Activated CD4-positive, alpha-beta T cell treated with anti-CD3 and anti-CD28 coated beads for 36 hours (primary cell): ENCODE results near the gene LAMA2. TPM values are rescaled to one million over a fixed set of nuclear protein-coding genes. Genes with fewer than 3 reads are reported as not detected.

Source experiments
- ATAC-seq: fragments of 200-7000 bp; cut with Tn5 transposase; one replicate; pipeline ENCODE4 v1.10.0; 2021; ENCODE audit warnings: mild to moderate bottlenecking, moderate library complexity
- CTCF ChIA-PET: fragments of 350-600 bp; sonication (Branson Sonifier 250); formaldehyde crosslinking; loops from one replicate; lab custom pipeline; 2021; ENCODE audit warnings: antibody characterized with exemption; lab: Charles Lee
- POLR2A ChIA-PET: fragments of 350-600 bp; sonication (Branson Sonifier 250); formaldehyde crosslinking; loops from one replicate; lab custom pipeline; 2021; ENCODE audit warnings: antibody characterized with exemption, inconsistent platforms; lab: Charles Lee
- DNase-seq: peaks from one replicate; pipeline ENCODE4 v3.0.0-alpha.2; 2020
- H3K27ac Mint-ChIP-seq: one replicate; pipeline ENCODE4 v1.8.0; 2021; ENCODE audit warnings: mixed read lengths
- H3K27me3 Mint-ChIP-seq: one replicate; pipeline ENCODE4 v1.8.0; 2021; ENCODE audit warnings: mixed read lengths
- H3K36me3 Mint-ChIP-seq: one replicate; pipeline ENCODE4 v1.8.0; 2021; ENCODE audit warnings: low read depth, mixed read lengths
- H3K4me1 Mint-ChIP-seq: one replicate; pipeline ENCODE4 v1.8.0; 2021; ENCODE audit warnings: mixed read lengths
- H3K4me3 Mint-ChIP-seq: one replicate; pipeline ENCODE4 v1.8.0; 2021; ENCODE audit warnings: mild to moderate bottlenecking, moderate library complexity, mixed read lengths
- H3K9me3 Mint-ChIP-seq: one replicate; pipeline ENCODE4 v1.8.0; 2021; ENCODE audit warnings: low read depth, mixed read lengths
- intact Hi-C, 2 experiments: fragments of 100-400 bp; cut with DNase I in 1 of 2; cut with micrococcal nuclease in 1 of 2; formaldehyde crosslinking; loops; one replicate each; pipeline versions ENCODE4 v1.14.2 to v1.15.1; 2022 to 2024; cut with DNase I, micrococcal nuclease
- total RNA-seq, 2 experiments: library from RNA; stranded (reverse); gene quantifications; one replicate each; pipeline ENCODE4 v1.2.3, GENCODE V29; 2021

The LAMA2 gene
- total RNA-seq, 2 experiments from 2014 or later, result 0.65 to 0.80 TPM

- H3K4me1 Mint-ChIP-seq, result no peaks in the 10 kb centered on the region
- DNase-seq (no peak), ATAC-seq (no peak)
- POLR2A ChIA-PET, result no interaction called here
- H3K27ac Mint-ChIP-seq, result no peak overlapping the region
- H3K9me3 Mint-ChIP-seq, result no peaks in the 10 kb centered on the region
- CTCF ChIA-PET, result interaction anchor here (1.1 kb wide), 1 partner anchor 32 kb away, joined by 3 read pairs; no protein-coding TSS in a partner anchor
- H3K36me3 Mint-ChIP-seq, result no peaks in the 10 kb centered on the region
- no peaks in the 10 kb centered on the region for H3K27me3 Mint-ChIP-seq
- no peak overlapping the region for H3K4me3 Mint-ChIP-seq
- intact Hi-C loops, result no loop called here
Observed at GRCh38 chr6:129402244-129402643, 519.3 kb downstream of the LAMA2 start.

- H3K36me3 Mint-ChIP-seq, result no peaks in the 10 kb centered on the region
- H3K9me3 Mint-ChIP-seq, result no peaks in the 10 kb centered on the region
- ATAC-seq, result no peak
- ChIA-PET CTCF (no interaction called here), POLR2A (no interaction called here)
- H3K27ac Mint-ChIP-seq, result no peak overlapping the region
- intact Hi-C loops, result no loop called here
- no peak overlapping the region for H3K4me3 Mint-ChIP-seq
- no peaks in the 10 kb centered on the region for H3K27me3 Mint-ChIP-seq
- H3K4me1 Mint-ChIP-seq, result no peaks in the 10 kb centered on the region
- no peak for DNase-seq
Observed at GRCh38 chr6:129411092-129411491, 528.2 kb downstream of the LAMA2 start.

GRCh38 chr6:129416337-129416990, 533.5 kb downstream of the LAMA2 start:
- ATAC-seq, result no peak
- no peak for DNase-seq
- no peaks in the 10 kb centered on the region for H3K4me1 Mint-ChIP-seq
- intact Hi-C loops, result no loop called here
- ChIA-PET POLR2A (no interaction called here), CTCF (interaction anchor here (0.5 kb wide), 1 partner anchor 180 kb away, joined by 3 read pairs; no protein-coding TSS in a partner anchor)
- H3K27ac Mint-ChIP-seq, result no peak overlapping the region
- H3K9me3 Mint-ChIP-seq, result no peaks in the 10 kb centered on the region
- H3K27me3 Mint-ChIP-seq, result no peaks in the 10 kb centered on the region
- H3K36me3 Mint-ChIP-seq, result no peaks in the 10 kb centered on the region
- H3K4me3 Mint-ChIP-seq, result no peak overlapping the region

GRCh38 chr6:129417416-129418086, 534.6 kb downstream of the LAMA2 start:
- ATAC-seq, result no peak
- Mint-ChIP-seq H3K27me3 (no peaks in the 10 kb centered on the region), H3K36me3 (no peaks in the 10 kb centered on the region), H3K27ac (no peak overlapping the region), H3K9me3 (no peaks in the 10 kb centered on the region), H3K4me3 (no peak overlapping the region), H3K4me1 (no peaks in the 10 kb centered on the region)
- no peak for DNase-seq
- CTCF ChIA-PET, result no interaction called here
- intact Hi-C loops, result no loop called here
- POLR2A ChIA-PET, result no interaction called here

- Mint-ChIP-seq H3K27me3 (no peaks in the 10 kb centered on the region), H3K4me3 (no peak overlapping the region), H3K9me3 (no peaks in the 10 kb centered on the region), H3K36me3 (no peaks in the 10 kb centered on the region), H3K4me1 (no peaks in the 10 kb centered on the region), H3K27ac (no peak overlapping the region)
- ChIA-PET CTCF (no interaction called here), POLR2A (no interaction called here)
- ATAC-seq, result peak; percentile 30
- intact Hi-C loops, result no loop called here
- DNase-seq, result no peak
Observed at GRCh38 chr6:129419324-129419723, 536.4 kb downstream of the LAMA2 start.

GRCh38 chr6:129426343-129426742, 543.4 kb downstream of the LAMA2 start:
- no peak for ATAC-seq
- H3K27me3 Mint-ChIP-seq, result no peaks in the 10 kb centered on the region
- H3K4me3 Mint-ChIP-seq, result no peak overlapping the region
- CTCF ChIA-PET, result no interaction called here
- no peak for DNase-seq
- no peaks in the 10 kb centered on the region for H3K9me3 Mint-ChIP-seq
- intact Hi-C loops, result no loop called here
- no peak overlapping the region for H3K27ac Mint-ChIP-seq
- no peaks in the 10 kb centered on the region for H3K36me3 Mint-ChIP-seq
- POLR2A ChIA-PET, result no interaction called here
- H3K4me1 Mint-ChIP-seq, result no peaks in the 10 kb centered on the region

GRCh38 chr6:129429956-129430355, 547.0 kb downstream of the LAMA2 start:
- ChIA-PET POLR2A (no interaction called here), CTCF (no interaction called here)
- Mint-ChIP-seq H3K27me3 (no peaks in the 10 kb centered on the region), H3K27ac (no peak overlapping the region), H3K36me3 (no peaks in the 10 kb centered on the region), H3K4me1 (no peaks in the 10 kb centered on the region), H3K9me3 (no peaks in the 10 kb centered on the region), H3K4me3 (no peak overlapping the region)
- DNase-seq (no peak), ATAC-seq (no peak)
- intact Hi-C loops, result no loop called here

GRCh38 chr6:129432738-129433137, 549.8 kb downstream of the LAMA2 start:
- no peaks in the 10 kb centered on the region for H3K36me3 Mint-ChIP-seq
- DNase-seq (no peak), ATAC-seq (peak; percentile 42)
- POLR2A ChIA-PET, result no interaction called here
- no peaks in the 10 kb centered on the region for H3K27me3 Mint-ChIP-seq
- intact Hi-C loops, result no loop called here
- no peak overlapping the region for H3K27ac Mint-ChIP-seq
- H3K4me1 Mint-ChIP-seq, result no peaks in the 10 kb centered on the region
- H3K9me3 Mint-ChIP-seq, result no peaks in the 10 kb centered on the region
- no peak overlapping the region for H3K4me3 Mint-ChIP-seq
- CTCF ChIA-PET, result interaction anchor here (1.1 kb wide), 1 partner anchor 34 kb away, joined by 3 read pairs; no protein-coding TSS in a partner anchor

- Mint-ChIP-seq H3K27ac (no peak overlapping the region), H3K9me3 (no peaks in the 10 kb centered on the region), H3K36me3 (no peaks in the 10 kb centered on the region), H3K27me3 (no peaks in the 10 kb centered on the region), H3K4me3 (no peak overlapping the region), H3K4me1 (no peaks in the 10 kb centered on the region)
- ChIA-PET POLR2A (no interaction called here), CTCF (interaction anchor here (0.9 kb wide), 1 partner anchor 64 kb away, joined by 3 read pairs; no protein-coding TSS in a partner anchor)
- DNase-seq, result no peak
- ATAC-seq, result no peak
- intact Hi-C loops, result no loop called here
Observed at GRCh38 chr6:129434091-129434490, 551.2 kb downstream of the LAMA2 start.

- Mint-ChIP-seq H3K4me3 (no peak overlapping the region), H3K9me3 (no peaks in the 10 kb centered on the region)
- POLR2A ChIA-PET, result no interaction called here
Observed at GRCh38 chr6:129440691-129441090, 557.8 kb downstream of the LAMA2 start.

GRCh38 chr6:129444683-129445082, 561.7 kb downstream of the LAMA2 start:
- no peak for DNase-seq
- intact Hi-C loops, result loop anchor here in 1 of 2 experiments (10.0 kb wide), 1 partner anchor 1960 kb away; no protein-coding TSS in a partner anchor
- no peaks in the 10 kb centered on the region for H3K27me3 Mint-ChIP-seq

More at GRCh38 chr6:129440691-129441090, 557.8 kb downstream of the LAMA2 start:
- CTCF ChIA-PET, result interaction anchor here (0.7 kb wide), 2 partner anchors 108 to 279 kb away, joined by 3 read pairs; no protein-coding TSS in a partner anchor
- ATAC-seq (no peak), DNase-seq (no peak)
- Mint-ChIP-seq H3K4me1 (peaks cover 17% of the 10 kb centered on the region), H3K36me3 (peaks cover 3% of the 10 kb centered on the region), H3K27ac (no peak overlapping the region), H3K27me3 (no peaks in the 10 kb centered on the region)
- intact Hi-C loops, result loop anchor here in 1 of 2 experiments (10.0 kb wide), 1 partner anchor 1956 kb away; no protein-coding TSS in a partner anchor

More at GRCh38 chr6:129444683-129445082, 561.7 kb downstream of the LAMA2 start:
- H3K9me3 Mint-ChIP-seq, result no peaks in the 10 kb centered on the region
- no peak overlapping the region for H3K27ac Mint-ChIP-seq
- H3K36me3 Mint-ChIP-seq, result peaks cover 3% of the 10 kb centered on the region
- POLR2A ChIA-PET, result no interaction called here
- CTCF ChIA-PET, result no interaction called here
- peaks cover 56% of the 10 kb centered on the region for H3K4me1 Mint-ChIP-seq
- no peak overlapping the region for H3K4me3 Mint-ChIP-seq
- ATAC-seq, result no peak
